ENCODE measurements around the gene CERS3.

The CERS3 gene

GRCh38 chr15:100350434-100351226, 178.1 kb downstream of the CERS3 start:
- Histone ChIP-seq H3K4me3 (peak overlapping the region; percentile 83), H3K27ac (peak overlapping the region; percentile 92 to 97)
- no peak for DNase-seq (ENCODE audit: low spot score)
- TF ChIP-seq, protein P1, sequence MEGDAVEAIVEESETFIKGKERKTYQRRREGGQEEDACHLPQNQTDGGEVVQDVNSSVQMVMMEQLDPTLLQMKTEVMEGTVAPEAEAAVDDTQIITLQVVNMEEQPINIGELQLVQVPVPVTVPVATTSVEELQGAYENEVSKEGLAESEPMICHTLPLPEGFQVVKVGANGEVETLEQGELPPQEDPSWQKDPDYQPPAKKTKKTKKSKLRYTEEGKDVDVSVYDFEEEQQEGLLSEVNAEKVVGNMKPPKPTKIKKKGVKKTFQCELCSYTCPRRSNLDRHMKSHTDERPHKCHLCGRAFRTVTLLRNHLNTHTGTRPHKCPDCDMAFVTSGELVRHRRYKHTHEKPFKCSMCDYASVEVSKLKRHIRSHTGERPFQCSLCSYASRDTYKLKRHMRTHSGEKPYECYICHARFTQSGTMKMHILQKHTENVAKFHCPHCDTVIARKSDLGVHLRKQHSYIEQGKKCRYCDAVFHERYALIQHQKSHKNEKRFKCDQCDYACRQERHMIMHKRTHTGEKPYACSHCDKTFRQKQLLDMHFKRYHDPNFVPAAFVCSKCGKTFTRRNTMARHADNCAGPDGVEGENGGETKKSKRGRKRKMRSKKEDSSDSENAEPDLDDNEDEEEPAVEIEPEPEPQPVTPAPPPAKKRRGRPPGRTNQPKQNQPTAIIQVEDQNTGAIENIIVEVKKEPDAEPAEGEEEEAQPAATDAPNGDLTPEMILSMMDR (IDR thresholded peaks at IDR 0.05) = no peak

Measured in coronary artery (tissue), 2 donors.